Fibroblast of mammary gland (primary cell): ENCODE measurements around the gene SETD6.

ENCODE experiments used
- DNase-seq: peaks from one replicate; pipeline ENCODE4 v3.0.0-alpha.2; 2010; ENCODE audit warnings: low read depth
- H3K4me3 ChIP-seq: 2 replicates; pipeline ENCODE4 v1.5.1; 2011; ENCODE audit warnings: low read depth, mild to moderate bottlenecking, low read length, moderate library complexity; ENCODE audit not compliant: control insufficient read depth
- CTCF ChIP-seq: conservative IDR thresholded peaks from 2 replicates; pipeline ENCODE4 v1.5.1; 2011; ENCODE audit warnings: low read depth, low read length, inconsistent platforms; ENCODE audit not compliant: control insufficient read depth, insufficient read depth

SETD6 gene

GRCh38 chr16:58498341-58499091, 16.8 kb upstream of the SETD6 start:
- DNase-seq, result no peak
- TF ChIP-seq CTCF, result no peak
- H3K4me3 ChIP-seq, result no peak overlapping the region

GRCh38 chr16:58499092-58499511, 16.2 kb upstream of the SETD6 start:
- DNase-seq, result no peak
- no peak overlapping the region for H3K4me3 ChIP-seq
- no peak for TF ChIP-seq CTCF

DNA sequence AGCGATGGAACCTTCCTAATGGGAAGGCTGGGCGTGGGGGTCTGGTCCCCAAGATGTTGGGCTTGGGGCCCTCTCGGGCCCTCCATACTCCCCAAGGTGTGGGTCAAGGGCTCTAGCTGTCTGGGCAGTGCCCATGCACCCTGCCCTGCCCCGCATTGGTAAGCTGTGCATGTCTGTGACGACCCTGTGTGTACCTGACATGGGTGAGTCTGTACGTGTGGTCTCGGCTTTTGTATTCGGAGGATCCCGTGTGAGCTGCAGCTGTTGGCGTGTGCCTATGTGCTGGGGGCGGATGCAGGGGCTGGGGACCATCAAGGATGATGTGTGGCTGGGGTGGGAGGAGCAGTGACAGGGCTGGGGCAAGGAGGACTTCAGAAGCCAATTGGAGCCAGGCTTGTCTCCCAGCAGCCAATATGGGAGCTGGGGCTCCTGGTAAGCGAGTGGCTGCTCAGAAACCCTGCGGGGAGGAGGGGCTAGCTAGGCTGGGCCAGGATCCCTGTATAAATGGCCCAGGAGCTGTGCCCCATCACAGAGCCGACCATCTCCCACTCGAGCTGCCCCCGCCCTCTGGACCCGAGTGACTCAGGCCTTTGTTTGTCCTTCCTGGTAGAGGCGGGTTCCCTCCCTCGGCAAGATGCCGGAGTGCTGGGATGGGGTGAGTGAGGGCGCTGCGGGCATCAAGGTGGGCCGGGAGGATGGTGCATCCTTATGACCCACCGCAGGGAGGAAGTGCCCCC, 15.5 kb upstream of the SETD6 start, which contains the start of gene NDRG4:
Gene NDRG4, plus strand, starts transcription at position 529 of the 737 bp plus-strand sequence. Its CDS starts 106 bp downstream, at position 635.
- DNase-seq, result peak; percentile 79
- H3K4me3 ChIP-seq, result peak within 1 kb of the TSS; percentile 46
- TF ChIP-seq CTCF, result no peak

DNA sequence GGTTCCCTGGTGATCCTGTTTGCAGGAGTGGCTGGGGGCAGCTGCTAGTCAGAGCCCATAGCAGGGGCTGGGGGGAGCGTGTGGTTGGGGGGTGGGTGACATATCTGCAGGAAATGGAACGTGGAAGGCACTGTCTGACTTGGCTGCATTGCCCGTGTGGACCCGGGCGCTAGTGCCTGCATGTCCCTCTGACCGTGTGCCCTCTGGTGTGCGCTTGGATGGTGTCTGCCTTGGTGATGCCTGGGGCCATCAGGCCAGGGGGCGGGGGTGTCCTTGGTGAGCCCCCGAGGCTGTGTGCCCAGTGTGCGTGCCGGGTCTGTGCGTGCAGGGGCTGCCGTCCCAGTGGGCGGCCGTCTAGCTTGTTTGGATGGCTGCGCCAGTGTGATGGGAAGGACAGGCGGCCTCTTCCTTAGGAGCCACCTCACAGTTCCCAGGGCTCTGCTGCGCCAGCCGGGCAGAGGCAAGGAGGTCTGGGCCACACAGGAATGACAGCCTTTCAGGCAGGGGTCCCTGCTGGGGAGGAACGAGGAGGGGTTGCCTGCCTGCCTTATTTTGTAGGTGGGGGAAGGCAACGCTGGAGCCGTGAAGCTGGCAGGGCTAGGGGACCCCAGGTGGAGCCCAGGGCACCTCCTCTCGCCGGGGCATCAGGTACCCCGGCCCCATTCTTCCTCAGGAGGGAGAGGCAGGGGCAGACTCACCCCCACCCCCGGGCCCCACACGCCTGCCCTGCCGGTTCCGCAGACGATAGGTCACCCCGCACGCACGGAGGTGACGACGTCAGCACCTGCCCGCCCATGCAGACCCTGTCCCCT, 14.7 kb upstream of the SETD6 start:
- DNase-seq, result no peak
- TF ChIP-seq CTCF, result no peak
- peak overlapping the region; percentile 46 for H3K4me3 ChIP-seq

DNA sequence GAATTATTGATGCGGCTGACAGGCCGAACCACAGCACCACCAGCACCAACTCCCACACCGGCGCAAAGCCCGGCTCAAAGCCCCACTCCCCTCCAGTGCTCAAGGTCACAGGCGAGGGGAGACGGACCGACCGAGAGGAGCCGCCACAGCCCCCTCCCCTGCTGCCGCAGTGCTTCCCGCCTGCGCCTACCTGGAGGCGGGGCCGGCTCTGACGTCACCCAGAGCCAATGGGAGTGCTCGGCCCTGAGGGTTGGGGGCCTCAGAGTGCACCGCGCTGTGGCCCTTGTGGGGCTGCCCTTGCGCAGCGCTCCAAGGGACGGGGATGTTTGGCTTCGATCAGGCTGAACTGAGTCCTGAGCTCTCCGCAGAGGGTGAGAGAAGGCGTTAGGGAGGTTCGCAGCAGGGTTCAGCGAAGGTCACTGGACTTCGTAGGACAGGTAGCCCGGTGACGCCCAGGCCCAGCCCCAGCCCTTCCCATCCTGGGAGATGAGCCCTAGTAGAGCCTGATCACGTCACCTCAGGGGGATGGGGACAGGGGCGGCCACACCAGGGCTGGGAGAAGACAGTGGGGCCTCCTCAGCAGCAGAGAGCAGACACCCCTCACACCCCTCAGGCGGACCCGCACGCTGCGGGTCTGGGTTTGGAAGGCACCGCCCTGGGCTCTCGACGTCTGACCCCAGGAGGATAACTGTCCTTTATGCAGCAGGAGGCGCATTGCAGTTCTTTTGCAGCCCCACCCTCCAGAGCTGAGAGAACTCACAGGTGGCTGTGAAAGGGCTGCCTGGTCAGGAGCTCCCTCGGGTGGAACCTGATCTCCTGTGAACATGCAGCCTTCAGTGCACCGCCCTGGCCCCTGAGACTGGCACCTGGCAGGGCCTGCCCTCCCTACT, 13.8 kb upstream of the SETD6 start:
- TF ChIP-seq CTCF, result no peak
- H3K4me3 ChIP-seq, result no peak overlapping the region
- DNase-seq, result no peak
